Activated CD4-positive, alpha-beta memory T cell treated with anti-CD3 and anti-CD28 coated beads for 36 hours (primary cell): Measurements from ENCODE around the gene RNU4-1. TPM values are rescaled to one million over a fixed set of nuclear protein-coding genes. Genes with fewer than 3 reads are reported as not detected.
A peak's percentile ranks its signal among the peaks of the same experiment; 100 is the strongest.
"Not testable (repeated sequence)": the region's sequence is repeated elsewhere in the genome, so short reads cannot be mapped to it uniquely, and the experiment has no call there.

Source experiments
- CTCF ChIA-PET: fragments of 350-600 bp; sonication (Branson Sonifier 250); formaldehyde crosslinking; loops from one replicate; lab custom pipeline; 2021; ENCODE audit warnings: antibody characterized with exemption, inconsistent platforms; lab: Charles Lee
- POLR2A ChIA-PET: fragments of 350-600 bp; sonication (Branson Sonifier 250); formaldehyde crosslinking; loops from one replicate; lab custom pipeline; 2021; ENCODE audit warnings: antibody characterized with exemption; lab: Charles Lee
- DNase-seq: peaks from one replicate; pipeline ENCODE4 v3.0.0-alpha.2; 2020
- H3K27ac Mint-ChIP-seq: one replicate; pipeline ENCODE4 v1.8.0; 2021; ENCODE audit warnings: mixed read lengths
- H3K27me3 Mint-ChIP-seq: one replicate; pipeline ENCODE4 v1.8.0; 2021; ENCODE audit warnings: mixed read lengths
- H3K36me3 Mint-ChIP-seq: one replicate; pipeline ENCODE4 v1.8.0; 2021; ENCODE audit warnings: mixed read lengths
- H3K4me1 Mint-ChIP-seq: one replicate; pipeline ENCODE4 v1.8.0; 2021; ENCODE audit warnings: low read depth, mixed read lengths
- H3K4me3 Mint-ChIP-seq: one replicate; pipeline ENCODE4 v1.8.0; 2021; ENCODE audit warnings: mild to moderate bottlenecking, mixed read lengths
- H3K9me3 Mint-ChIP-seq: one replicate; pipeline ENCODE4 v1.8.0; 2021; ENCODE audit warnings: mixed read lengths
- intact Hi-C: fragments of 100-400 bp; cut with micrococcal nuclease; formaldehyde crosslinking; loops from one replicate; pipeline ENCODE4 v1.15.1; 2023
- total RNA-seq, 2 experiments: library from RNA; stranded (reverse); gene quantifications; one replicate each; pipeline ENCODE4 v1.2.3, GENCODE V29; 2021

Gene RNU4-1
- total RNA-seq, 2 experiments from 2014 or later = 1,180 to 1,201 TPM

DNA sequence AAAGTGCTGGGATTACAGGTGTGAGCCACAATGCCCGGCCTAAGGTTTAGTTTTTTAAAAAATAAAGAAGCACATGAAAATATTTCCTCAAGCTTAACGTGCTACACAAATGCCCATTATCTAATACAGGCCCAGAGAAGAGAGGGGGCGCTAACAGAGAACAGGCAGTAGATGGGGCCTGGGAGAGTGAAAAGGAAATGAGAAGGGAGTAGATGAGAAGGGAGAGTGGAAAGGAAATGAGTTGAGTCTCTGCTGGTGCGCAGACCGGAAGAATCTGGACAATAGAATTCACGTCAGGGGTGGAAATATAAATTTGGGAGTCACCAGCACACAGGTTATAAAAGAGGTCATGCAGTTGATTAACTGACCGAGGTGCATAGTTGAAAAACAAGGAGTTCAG is 38.2 kb downstream of the RNU4-1 start:
- Mint-ChIP-seq H3K4me1 (peaks cover 76% of the 10 kb centered on the region), H3K27ac (peak overlapping the region; percentile 47), H3K27me3 (no peaks in the 10 kb centered on the region), H3K4me3 (no peak overlapping the region), H3K36me3 (peaks cover 7% of the 10 kb centered on the region), H3K9me3 (no peaks in the 10 kb centered on the region)
- ChIA-PET POLR2A (interaction anchor here (0.9 to 1.1 kb wide), 3 partner anchors 36 to 55 kb away, joined by 3 to 5 read pairs (median 3); partner anchors contain the start of gene RPLP0), CTCF (interaction anchor here (1.0 to 13.2 kb wide), 4 partner anchors 10 to 36 kb away, joined by 5 to 192 read pairs (median 20); partner anchors contain the start of genes PXN and RNU4-2)
- intact Hi-C loops = no loop called here
- no peak for DNase-seq

DNA sequence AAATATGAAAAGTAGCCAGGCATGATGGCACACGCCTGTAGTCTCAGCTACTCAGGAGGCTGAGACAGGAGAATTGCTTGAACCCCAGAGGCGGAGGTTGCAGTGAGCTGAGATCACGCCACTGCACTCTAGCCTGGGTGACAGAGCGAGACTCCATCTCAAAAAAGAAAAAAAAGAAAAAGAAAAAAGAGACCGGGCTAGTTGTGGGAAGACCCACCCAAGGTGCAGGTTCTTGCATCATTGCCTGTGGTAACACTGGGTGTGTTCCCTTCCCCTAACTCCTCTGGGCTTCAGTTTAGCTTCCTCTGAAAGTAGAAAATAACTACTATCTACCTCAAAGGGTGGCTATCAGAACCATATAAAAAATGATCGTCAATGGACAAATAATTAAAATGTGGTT is 39.7 kb downstream of the RNU4-1 start:
- H3K27ac Mint-ChIP-seq = peak overlapping the region; percentile 78
- peak overlapping the region; percentile 49 for H3K4me3 Mint-ChIP-seq
- H3K27me3 Mint-ChIP-seq, H3K36me3 Mint-ChIP-seq, H3K9me3 Mint-ChIP-seq: not testable (repeated sequence)
- DNase-seq = peak; percentile 49
- POLR2A ChIA-PET = interaction anchor here (0.9 to 5.2 kb wide), 4 partner anchors 12 to 50 kb away, joined by 3 to 69 read pairs (median 5); partner anchors contain the start of genes PXN, RNU4-1 and RNU4-2
- intact Hi-C loops = loop anchor here (2.0 kb wide), 1 partner anchor 241 kb away; no protein-coding TSS in a partner anchor
- H3K4me1 Mint-ChIP-seq = peaks cover 82% of the 10 kb centered on the region
- CTCF ChIA-PET = interaction anchor here (1.2 to 13.2 kb wide), 4 partner anchors 12 to 37 kb away, joined by 4 to 192 read pairs (median 20); partner anchors contain the start of genes PXN and RNU4-2

DNA sequence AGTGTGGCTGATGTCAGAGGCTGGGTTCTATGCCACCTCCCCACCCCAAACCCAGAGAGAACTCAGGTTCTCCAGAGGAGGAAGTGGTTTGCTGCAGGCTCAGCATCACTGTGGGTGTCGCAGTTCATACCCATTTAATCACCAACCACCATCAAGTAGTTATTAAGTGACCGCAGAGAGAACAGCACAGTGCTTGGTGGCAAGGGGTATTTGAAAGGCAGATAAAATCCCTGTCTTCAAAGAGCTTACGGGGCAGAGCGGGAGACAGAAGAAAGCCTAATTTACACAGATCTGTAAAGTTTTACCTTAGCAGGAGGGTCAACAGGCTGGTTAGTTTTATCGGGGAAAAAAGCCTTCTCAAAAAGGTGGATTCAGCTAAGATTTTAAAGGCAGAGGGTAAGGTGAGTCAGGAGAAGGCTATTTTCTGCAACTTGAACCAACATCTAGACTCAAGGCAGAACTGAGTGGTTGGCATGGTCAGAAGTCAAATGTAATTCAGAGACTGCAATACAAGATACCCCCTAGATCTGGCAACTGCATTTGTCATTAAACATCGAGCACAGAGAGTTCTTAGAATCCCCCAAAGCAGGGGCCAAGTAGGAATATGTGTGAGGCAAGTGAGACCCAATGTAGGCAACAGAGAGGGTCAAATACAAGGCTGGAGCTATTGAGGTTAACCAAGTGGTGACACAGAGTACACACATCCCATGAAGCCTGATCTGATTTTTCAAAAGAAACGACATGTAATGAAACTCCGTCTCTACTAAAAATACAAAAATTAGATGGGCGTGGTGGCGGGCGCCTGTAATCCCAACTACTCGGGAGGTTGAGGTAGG is 40.7 kb downstream of the RNU4-1 start:
- ChIA-PET CTCF (interaction anchor here (1.0 to 13.2 kb wide), 7 partner anchors 10 to 165 kb away, joined by 3 to 192 read pairs (median 4); partner anchors contain the start of genes PXN and RNU4-2), POLR2A (interaction anchor here (0.6 to 5.2 kb wide), 6 partner anchors 13 to 52 kb away, joined by 3 to 69 read pairs (median 4); partner anchors contain the start of genes RNU4-1, RNU4-2 and RPLP0)
- H3K27ac Mint-ChIP-seq = peak overlapping the region; percentile 78
- intact Hi-C loops = loop anchor here (1.0 to 2.0 kb wide), 5 partner anchors 10 to 244 kb away; partner anchors contain the start of genes DYNLL1 and RNU4-2
- H3K4me3 Mint-ChIP-seq = peak overlapping the region; percentile 46
- peak; percentile 85 for DNase-seq
- H3K4me1 Mint-ChIP-seq = peaks cover 82% of the 10 kb centered on the region
- no peaks in the 10 kb centered on the region for H3K27me3 Mint-ChIP-seq
- H3K36me3 Mint-ChIP-seq = peaks cover 7% of the 10 kb centered on the region
- H3K9me3 Mint-ChIP-seq = no peaks in the 10 kb centered on the region

DNA sequence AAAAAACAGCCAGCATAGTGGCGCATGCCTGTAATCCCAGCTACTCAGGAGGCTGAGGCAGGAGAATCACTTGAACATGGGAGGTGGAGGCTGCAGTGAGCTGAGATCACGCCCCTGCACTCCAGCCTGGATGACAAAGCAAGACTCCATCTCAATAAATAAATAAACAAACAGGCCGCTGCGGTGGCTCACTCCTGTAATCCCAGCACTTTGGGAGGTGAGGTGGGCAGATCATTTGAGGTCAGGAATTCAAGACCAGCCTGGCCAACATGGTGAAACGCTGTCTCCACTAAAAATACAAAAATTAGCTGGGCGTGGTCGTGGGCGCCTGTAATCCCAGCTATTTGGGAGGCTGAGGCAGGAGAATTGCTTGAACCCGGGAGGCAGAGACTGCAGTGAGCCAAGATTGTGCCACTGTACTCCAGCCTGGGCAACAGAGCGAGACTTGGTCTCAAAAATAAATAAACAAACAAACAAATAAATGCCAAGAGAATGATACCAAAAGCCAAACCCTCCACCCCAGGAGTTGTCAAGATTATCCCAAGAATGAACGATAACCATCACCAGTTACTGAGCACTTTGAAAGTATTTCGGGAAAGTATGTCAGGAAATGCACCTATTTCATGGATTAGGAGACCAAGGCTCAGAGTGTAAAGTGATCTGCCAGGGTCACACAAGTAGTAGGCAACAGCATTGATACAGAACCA is 41.5 kb downstream of the RNU4-1 start:
- CTCF ChIA-PET = interaction anchor here (1.0 to 13.2 kb wide), 6 partner anchors 11 to 165 kb away, joined by 3 to 192 read pairs (median 4); partner anchors contain the start of gene PXN
- intact Hi-C loops = loop anchor here (1.0 to 2.0 kb wide), 5 partner anchors 11 to 245 kb away; partner anchors contain the start of genes DYNLL1 and RNU4-2
- peak overlapping the region; percentile 78 for H3K27ac Mint-ChIP-seq
- H3K9me3 Mint-ChIP-seq, H3K27me3 Mint-ChIP-seq, DNase-seq, H3K36me3 Mint-ChIP-seq: not testable (repeated sequence)
- peaks cover 81% of the 10 kb centered on the region for H3K4me1 Mint-ChIP-seq
- peak overlapping the region; percentile 46 for H3K4me3 Mint-ChIP-seq
- POLR2A ChIA-PET = interaction anchor here (1.1 to 5.2 kb wide), 6 partner anchors 11 to 51 kb away, joined by 3 to 69 read pairs (median 7); partner anchors contain the start of genes RNU4-1, RNU4-2 and RPLP0

DNA sequence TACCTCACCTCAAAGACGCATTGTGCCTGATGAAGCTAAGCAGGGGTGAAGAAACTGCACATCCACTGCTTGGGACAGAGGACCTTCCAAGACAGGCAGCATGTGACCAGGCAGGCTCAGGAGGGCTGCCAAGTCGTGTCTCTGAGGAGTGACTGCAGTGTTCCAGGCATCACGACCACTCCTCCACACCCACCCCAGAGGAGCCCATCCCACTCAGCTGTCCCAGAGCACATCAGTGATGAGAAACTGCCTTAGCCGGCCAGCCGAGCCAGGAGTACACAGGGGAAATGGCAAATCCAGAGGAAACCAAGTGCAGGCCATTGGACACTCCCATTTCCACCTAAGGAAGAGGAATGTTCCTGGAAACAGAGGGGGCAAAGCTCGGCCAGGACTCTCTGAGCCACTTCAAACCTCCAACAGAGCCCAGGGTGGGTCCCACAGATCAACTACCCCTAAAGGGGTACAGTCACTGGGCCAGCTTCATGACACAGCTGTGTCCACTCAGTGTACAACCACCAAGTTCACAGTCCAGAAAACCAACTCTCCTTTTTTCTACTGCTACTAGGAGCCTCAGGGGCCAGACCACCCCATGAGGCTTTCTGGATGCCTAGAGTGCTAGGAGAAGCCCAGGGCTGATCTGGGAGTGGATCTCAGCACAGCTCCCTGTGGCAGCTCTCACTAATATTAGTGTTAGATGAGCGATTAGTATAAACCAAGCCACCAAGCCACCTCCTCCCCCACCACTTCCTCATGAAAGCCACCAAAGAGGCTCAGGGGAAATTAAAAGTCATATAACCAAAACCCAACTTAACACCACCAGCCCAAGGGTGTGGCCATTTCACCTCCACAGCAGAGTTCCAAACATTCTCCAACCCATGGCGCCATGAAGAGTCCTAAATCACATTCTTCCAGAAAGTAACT is 42.9 kb downstream of the RNU4-1 start:
- DNase-seq = peak; percentile 64
- POLR2A ChIA-PET = interaction anchor here (0.9 to 5.2 kb wide), 7 partner anchors 13 to 42 kb away, joined by 3 to 69 read pairs (median 3); partner anchors contain the start of genes RNU4-1 and RNU4-2
- Mint-ChIP-seq H3K9me3 (no peaks in the 10 kb centered on the region), H3K27me3 (no peaks in the 10 kb centered on the region), H3K4me1 (peaks cover 78% of the 10 kb centered on the region), H3K4me3 (peak overlapping the region; percentile 39), H3K36me3 (peaks cover 7% of the 10 kb centered on the region), H3K27ac (peak overlapping the region; percentile 81)
- intact Hi-C loops = no loop called here
- CTCF ChIA-PET = interaction anchor here (0.7 to 13.2 kb wide), 5 partner anchors 12 to 21 kb away, joined by 3 to 192 read pairs (median 9); partner anchors contain the start of gene PXN

DNA sequence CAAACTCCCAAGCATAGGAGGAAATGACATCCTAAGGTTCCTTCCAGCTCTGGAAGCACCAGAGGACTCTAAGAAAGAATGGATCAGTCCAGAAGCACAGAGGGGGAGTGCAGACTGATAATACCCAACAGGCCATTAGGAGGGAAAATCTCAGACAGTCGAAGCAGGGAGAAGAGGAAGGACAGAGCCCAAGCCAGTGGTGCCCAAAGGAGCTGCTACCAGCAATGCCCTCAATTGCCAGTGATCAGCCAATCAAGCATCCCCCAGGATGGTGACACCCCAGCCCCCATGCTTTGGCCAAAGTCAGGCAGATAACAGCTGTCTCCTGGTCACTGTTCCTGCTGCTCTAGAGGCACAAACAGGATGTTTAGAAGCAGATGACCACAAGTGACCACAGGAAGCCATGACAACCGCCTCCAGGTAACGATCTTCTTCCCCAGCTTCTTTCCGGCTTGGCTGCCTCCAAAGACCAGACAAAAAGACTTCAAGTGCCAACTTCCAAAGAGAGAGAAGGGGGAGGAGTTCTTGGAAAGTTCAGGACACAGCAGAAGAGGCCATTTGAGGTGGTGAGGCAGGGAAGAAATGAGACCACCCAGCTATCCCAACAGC is 43.7 kb downstream of the RNU4-1 start:
- Mint-ChIP-seq H3K27me3 (no peaks in the 10 kb centered on the region), H3K27ac (peak overlapping the region; percentile 81), H3K36me3 (peaks cover 3% of the 10 kb centered on the region), H3K4me3 (no peak overlapping the region), H3K9me3 (no peaks in the 10 kb centered on the region), H3K4me1 (peaks cover 74% of the 10 kb centered on the region)
- DNase-seq = no peak
- ChIA-PET POLR2A (interaction anchor here (1.0 to 5.2 kb wide), 4 partner anchors 13 to 43 kb away, joined by 3 to 69 read pairs (median 8); partner anchors contain the start of genes RNU4-1 and RNU4-2), CTCF (interaction anchor here (0.7 to 13.2 kb wide), 4 partner anchors 11 to 21 kb away, joined by 3 to 192 read pairs (median 17); partner anchors contain the start of gene PXN)
- intact Hi-C loops = no loop called here

DNA sequence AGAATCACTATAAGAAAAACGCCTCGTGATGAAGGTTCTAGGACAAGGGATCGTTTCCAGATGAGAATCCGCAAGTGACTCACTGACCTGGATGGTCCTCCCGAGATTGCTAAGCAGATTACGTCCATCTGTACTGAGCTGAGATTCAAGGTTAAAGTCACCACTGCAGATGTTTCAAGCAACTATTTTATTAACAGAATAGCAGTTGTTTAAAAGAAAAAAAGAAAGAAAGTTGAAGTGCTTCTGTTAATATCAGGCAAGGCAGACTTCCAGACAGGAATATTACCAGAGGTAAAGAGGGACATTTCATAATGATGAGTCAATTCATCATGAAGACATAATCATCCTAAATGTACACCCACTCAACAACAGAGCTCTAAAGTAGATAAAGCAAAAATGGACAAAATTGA is 45.4 kb downstream of the RNU4-1 start:
- intact Hi-C loops = no loop called here
- H3K27me3 Mint-ChIP-seq = no peaks in the 10 kb centered on the region
- H3K9me3 Mint-ChIP-seq = no peaks in the 10 kb centered on the region
- H3K36me3 Mint-ChIP-seq = peaks cover 3% of the 10 kb centered on the region
- ChIA-PET POLR2A (interaction anchor here (0.8 to 1.5 kb wide), 3 partner anchors 14 to 130 kb away, joined by 3 to 12 read pairs (median 3); partner anchors contain the start of gene RNU4-2), CTCF (interaction anchor here (0.9 to 13.2 kb wide), 5 partner anchors 9 to 46 kb away, joined by 3 to 192 read pairs (median 9); partner anchors contain the start of genes PXN and RPLP0)
- peaks cover 69% of the 10 kb centered on the region for H3K4me1 Mint-ChIP-seq
- peak overlapping the region; percentile 44 for H3K27ac Mint-ChIP-seq
- no peak for DNase-seq
- no peak overlapping the region for H3K4me3 Mint-ChIP-seq

DNA sequence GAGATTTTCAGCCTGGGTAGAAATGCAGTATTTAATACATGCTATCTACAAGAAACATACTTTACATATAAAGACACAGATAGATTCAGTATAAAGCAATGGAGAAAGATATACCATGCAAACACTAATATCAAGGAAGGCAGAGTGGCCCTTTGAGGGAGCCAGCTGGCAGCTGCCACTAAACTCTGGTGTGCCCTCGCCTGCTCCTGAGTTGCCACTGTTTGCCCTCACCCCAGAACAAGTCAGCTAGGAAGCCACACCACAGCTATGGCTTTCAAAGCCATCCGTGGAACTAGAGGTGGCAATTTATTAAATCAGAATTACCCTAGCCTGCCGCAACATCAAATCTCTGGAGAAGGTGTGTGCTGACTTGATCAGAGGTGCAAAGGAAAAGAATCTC is 45.9 kb downstream of the RNU4-1 start:
- ChIA-PET POLR2A (interaction anchor here (1.5 kb wide), 1 partner anchor 44 kb away, joined by 12 read pairs; the partner anchor contains the start of gene RNU4-2), CTCF (interaction anchor here (0.6 to 13.2 kb wide), 6 partner anchors 9 to 74 kb away, joined by 3 to 192 read pairs (median 7); partner anchors contain the start of genes PXN and RPLP0)
- Mint-ChIP-seq H3K27ac (peak overlapping the region; percentile 1), H3K4me1 (peaks cover 67% of the 10 kb centered on the region), H3K36me3 (peaks cover 3% of the 10 kb centered on the region), H3K27me3 (no peaks in the 10 kb centered on the region), H3K4me3 (no peak overlapping the region), H3K9me3 (no peaks in the 10 kb centered on the region)
- DNase-seq = no peak
- intact Hi-C loops = no loop called here

DNA sequence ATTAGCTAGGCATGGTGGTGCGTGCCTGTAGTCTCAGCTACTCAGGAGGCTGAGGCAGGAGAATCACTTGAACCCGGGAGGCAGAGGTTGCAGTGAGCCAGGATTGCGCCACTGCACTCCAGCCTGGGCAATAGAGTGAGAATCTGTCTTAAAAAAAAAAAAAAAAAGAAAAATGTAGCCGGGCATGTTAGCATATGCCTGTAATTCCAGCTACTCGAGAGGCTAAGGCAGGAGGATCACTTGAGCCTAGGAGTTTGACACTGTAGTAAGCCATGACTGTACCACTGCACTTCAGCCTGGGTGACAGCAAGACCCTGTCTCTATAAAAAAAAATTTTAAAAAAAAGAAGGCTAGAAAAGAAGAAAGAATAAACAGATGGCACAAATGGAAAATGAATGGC is 46.3 kb downstream of the RNU4-1 start:
- peaks cover 67% of the 10 kb centered on the region for H3K4me1 Mint-ChIP-seq
- H3K36me3 Mint-ChIP-seq, H3K9me3 Mint-ChIP-seq, POLR2A ChIA-PET, H3K27ac Mint-ChIP-seq, H3K27me3 Mint-ChIP-seq, intact Hi-C loops, DNase-seq, H3K4me3 Mint-ChIP-seq: not testable (repeated sequence)
- CTCF ChIA-PET = interaction anchor here (0.6 to 13.2 kb wide), 4 partner anchors 12 to 74 kb away, joined by 3 to 192 read pairs (median 15); partner anchors contain the start of gene PXN
